Keratinocyte (primary cell): ENCODE measurements around the gene TCF21.

Experiments used
- CTCF ChIP-seq, 3 experiments: IDR thresholded peaks in 1 of 3; conservative IDR thresholded peaks in 1 of 3; optimal IDR thresholded peaks in 1 of 3; 2 replicates in 2 of 3; 3 replicates in 1 of 3; pipeline versions ENCODE3 to v1.5.1; 2011; ENCODE audit warnings: low read length in 3 of 3, mild to moderate bottlenecking in 3 of 3, moderate library complexity in 2 of 3, control low read depth in 1 of 3, inconsistent platforms in 1 of 3; ENCODE audit not compliant: insufficient read depth in 2 of 3; ENCODE audit errors: extremely low read depth in 1 of 3
- EZH2 ChIP-seq: IDR thresholded peaks from one replicate; pipeline ENCODE4 v1.6.1; 2012; ENCODE audit warnings: inconsistent platforms, mild to moderate bottlenecking, low read length, moderate library complexity

- no peak for TF ChIP-seq CTCF (optimal IDR thresholded peaks at IDR 0.05 in 1 of 3, IDR thresholded peaks at IDR 0.05 in 1 of 3, conservative IDR thresholded peaks at IDR 0.05 in 1 of 3; ENCODE audit: extremely low read depth in 1 of 3, insufficient read depth in 2 of 3, low read length in 3 of 3)
- TF ChIP-seq EZH2 = no peak
Measured at GRCh38 chr6:133918208-133918930, 29.5 kb downstream of the TCF21 start.
